SK-N-SH (cell line): ENCODE measurements around the gene PRKAG1.

Source experiments
- EP300 ChIP-seq, 2 experiments: IDR thresholded peaks; 2 replicates each; pipeline versions ENCODE4 v1.4.0 to v1.6.1; 2012; ENCODE audit warnings: borderline replicate concordance in 1 of 2, low read depth in 1 of 2, low read length in 1 of 2
- EZH2phosphoT487 ChIP-seq: fragments of 200-600 bp; sonication (generic); IDR thresholded peaks from 2 replicates; pipeline ENCODE4 v1.6.1; 2017; ENCODE audit warnings: low read depth, mixed run types, mild to moderate bottlenecking, antibody characterized with exemption, moderate library complexity, borderline replicate concordance
- GABPA ChIP-seq: IDR thresholded peaks from 2 replicates; pipeline ENCODE4 v1.4.0; 2012; ENCODE audit warnings: low read depth, mild to moderate bottlenecking
- NRF1 ChIP-seq: IDR thresholded peaks from 2 replicates; pipeline ENCODE4 v1.6.1; 2012; ENCODE audit warnings: low read depth, mild to moderate bottlenecking, low read length
- POLR2AphosphoS5 ChIP-seq: IDR thresholded peaks from 2 replicates; pipeline ENCODE4 v1.6.1; 2012; ENCODE audit warnings: low read depth, low read length
- RCOR1 ChIP-seq: fragments of 150-350 bp; IDR thresholded peaks from 2 replicates; pipeline ENCODE4 v1.6.1; 2017; ENCODE audit warnings: antibody characterized with exemption, low read length
- SIN3A ChIP-seq: IDR thresholded peaks from 2 replicates; pipeline ENCODE4 v1.6.1; 2012; ENCODE audit warnings: low read depth, mild to moderate bottlenecking, low read length, moderate library complexity, borderline replicate concordance
- SMC3 ChIP-seq: IDR thresholded peaks from 2 replicates; pipeline ENCODE4 v1.6.1; 2012; ENCODE audit warnings: low read depth, low read length, improper control_type of control experiment
- TAF1 ChIP-seq: IDR thresholded peaks from 2 replicates; pipeline ENCODE4 v1.6.1; 2012; ENCODE audit warnings: low read depth, mild to moderate bottlenecking, low read length, moderate library complexity, borderline replicate concordance
- TEAD4 ChIP-seq: IDR thresholded peaks from 2 replicates; pipeline ENCODE4 v1.4.0; 2012; ENCODE audit warnings: mild to moderate bottlenecking, borderline replicate concordance; ENCODE audit not compliant: insufficient read depth
- TF ChIP-seq, protein P1 (sequence below): fragments of 200-600 bp; sonication (generic); IDR thresholded peaks from 2 replicates; pipeline ENCODE4 v1.6.1; 2017; ENCODE audit warnings: antibody characterized with exemption, mild to moderate bottlenecking, moderate library complexity
- TF ChIP-seq, protein P2 (sequence below): fragments of 150-350 bp; IDR thresholded peaks from 2 replicates; pipeline ENCODE4 v1.6.1; 2016; ENCODE audit warnings: mild to moderate bottlenecking, low read depth, low read length

DNA sequence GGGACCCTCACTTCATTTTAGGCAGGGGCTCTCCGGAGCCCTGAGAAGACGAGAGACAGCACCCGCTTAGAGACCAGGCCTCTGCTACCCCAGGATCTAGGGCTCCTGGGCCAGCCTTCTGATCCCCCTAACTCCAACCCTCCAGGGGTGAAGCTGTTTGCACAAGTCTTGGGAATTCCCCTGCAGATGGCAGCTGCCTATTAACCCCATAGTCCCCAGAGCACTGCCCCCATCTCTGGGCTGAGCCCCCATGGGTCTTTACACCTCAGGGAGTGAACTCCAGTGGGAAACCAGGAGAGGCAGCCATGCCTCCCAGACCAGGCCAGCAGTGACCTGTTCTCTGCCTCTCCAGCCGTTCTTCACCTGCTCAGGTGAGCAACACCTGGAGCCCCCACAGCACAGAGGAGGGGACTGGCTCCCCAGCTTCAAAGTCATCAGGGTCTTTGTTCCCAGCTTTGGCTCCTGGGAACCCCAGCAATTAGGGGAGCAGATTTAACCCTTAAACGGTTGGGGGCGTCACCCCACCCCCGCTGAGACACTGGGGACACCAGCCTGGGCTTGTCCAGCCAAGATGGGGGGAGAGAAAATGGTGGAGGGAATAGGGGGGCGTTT, 49.3 kb downstream of the PRKAG1 start:
- TF ChIP-seq, protein P1, sequence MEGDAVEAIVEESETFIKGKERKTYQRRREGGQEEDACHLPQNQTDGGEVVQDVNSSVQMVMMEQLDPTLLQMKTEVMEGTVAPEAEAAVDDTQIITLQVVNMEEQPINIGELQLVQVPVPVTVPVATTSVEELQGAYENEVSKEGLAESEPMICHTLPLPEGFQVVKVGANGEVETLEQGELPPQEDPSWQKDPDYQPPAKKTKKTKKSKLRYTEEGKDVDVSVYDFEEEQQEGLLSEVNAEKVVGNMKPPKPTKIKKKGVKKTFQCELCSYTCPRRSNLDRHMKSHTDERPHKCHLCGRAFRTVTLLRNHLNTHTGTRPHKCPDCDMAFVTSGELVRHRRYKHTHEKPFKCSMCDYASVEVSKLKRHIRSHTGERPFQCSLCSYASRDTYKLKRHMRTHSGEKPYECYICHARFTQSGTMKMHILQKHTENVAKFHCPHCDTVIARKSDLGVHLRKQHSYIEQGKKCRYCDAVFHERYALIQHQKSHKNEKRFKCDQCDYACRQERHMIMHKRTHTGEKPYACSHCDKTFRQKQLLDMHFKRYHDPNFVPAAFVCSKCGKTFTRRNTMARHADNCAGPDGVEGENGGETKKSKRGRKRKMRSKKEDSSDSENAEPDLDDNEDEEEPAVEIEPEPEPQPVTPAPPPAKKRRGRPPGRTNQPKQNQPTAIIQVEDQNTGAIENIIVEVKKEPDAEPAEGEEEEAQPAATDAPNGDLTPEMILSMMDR: no peak
- TF ChIP-seq, protein P2, sequence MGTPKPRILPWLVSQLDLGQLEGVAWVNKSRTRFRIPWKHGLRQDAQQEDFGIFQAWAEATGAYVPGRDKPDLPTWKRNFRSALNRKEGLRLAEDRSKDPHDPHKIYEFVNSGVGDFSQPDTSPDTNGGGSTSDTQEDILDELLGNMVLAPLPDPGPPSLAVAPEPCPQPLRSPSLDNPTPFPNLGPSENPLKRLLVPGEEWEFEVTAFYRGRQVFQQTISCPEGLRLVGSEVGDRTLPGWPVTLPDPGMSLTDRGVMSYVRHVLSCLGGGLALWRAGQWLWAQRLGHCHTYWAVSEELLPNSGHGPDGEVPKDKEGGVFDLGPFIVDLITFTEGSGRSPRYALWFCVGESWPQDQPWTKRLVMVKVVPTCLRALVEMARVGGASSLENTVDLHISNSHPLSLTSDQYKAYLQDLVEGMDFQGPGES: no peak
- no peak for TF ChIP-seq SIN3A
- no peak for TF ChIP-seq TAF1
- no peak for TF ChIP-seq RCOR1
- TF ChIP-seq TEAD4: no peak
- no peak for TF ChIP-seq POLR2AphosphoS5
- no peak for TF ChIP-seq EZH2phosphoT487
- no peak for TF ChIP-seq EP300 (IDR thresholded peaks at IDR 0.05; ENCODE audit: borderline replicate concordance in 1 of 2, low read depth in 1 of 2, low read length in 1 of 2)
- TF ChIP-seq GABPA: no peak
- no peak for TF ChIP-seq NRF1
- no peak for TF ChIP-seq SMC3
